HepG2 (cell line): Measurements from ENCODE around the gene PRMT7. TPM values are rescaled to one million over a fixed set of nuclear protein-coding genes. Genes with fewer than 3 reads are reported as not detected.

Experiments used
- AKNA ChIP-seq: sonication (generic); formaldehyde crosslinking; IDR thresholded peaks from 2 replicates; pipeline ENCODE4 v1.4.0; 2020; ENCODE audit warnings: missing genetic modification reagents, borderline replicate concordance
- ARID3A ChIP-seq: IDR thresholded peaks from 2 replicates; pipeline ENCODE4 v1.6.1; 2012; ENCODE audit warnings: low read depth, low read length, improper control_type of control experiment
- MIXL1 ChIP-seq: IDR thresholded peaks from 2 replicates; pipeline ENCODE4 v1.6.1; 2016
- NR2F1 ChIP-seq, 2 experiments: fragments of 450-650 bp in 1 of 2; formaldehyde crosslinking in 1 of 2; IDR thresholded peaks; 2 replicates each; pipeline versions ENCODE4 v1.5.0 to v1.6.1; 2016 to 2020; ENCODE audit warnings: mild to moderate bottlenecking in 1 of 2, missing compliant biosample characterization in 1 of 2, missing genetic modification reagents in 1 of 2, moderate library complexity in 1 of 2
- POLR2AphosphoS2 ChIP-seq: IDR thresholded peaks from 2 replicates; pipeline ENCODE4 v1.6.1; 2011; ENCODE audit warnings: low read depth, low read length, improper control_type of control experiment
- REST ChIP-seq, 2 experiments: IDR thresholded peaks; 2 replicates each; pipeline ENCODE4 v1.6.1; 2011 to 2012; ENCODE audit warnings: low read length in 2 of 2, borderline replicate concordance in 1 of 2, low read depth in 1 of 2, mild to moderate bottlenecking in 1 of 2, moderate library complexity in 1 of 2
- SIX4 ChIP-seq: sonication (generic); formaldehyde crosslinking; IDR thresholded peaks from 2 replicates; pipeline ENCODE4 v1.4.0; 2020; ENCODE audit warnings: missing genetic modification reagents
- SMAD1 ChIP-seq: sonication (generic); formaldehyde crosslinking; IDR thresholded peaks from 2 replicates; pipeline ENCODE4 v1.4.0; 2020; ENCODE audit warnings: missing genetic modification reagents, low read depth, mild to moderate bottlenecking, borderline replicate concordance
- TFDP1 ChIP-seq: IDR thresholded peaks from 2 replicates; pipeline ENCODE4 v1.6.1; 2016; ENCODE audit warnings: missing compliant biosample characterization, missing genetic modification reagents, borderline replicate concordance
- ZBTB39 ChIP-seq: sonication (generic); formaldehyde crosslinking; IDR thresholded peaks from 2 replicates; pipeline ENCODE4 v1.5.0; 2020; ENCODE audit warnings: missing genetic modification reagents
- ZNF512 ChIP-seq: sonication (generic); formaldehyde crosslinking; IDR thresholded peaks from 2 replicates; pipeline ENCODE4 v1.4.0; 2020; ENCODE audit warnings: mild to moderate bottlenecking, missing genetic modification reagents
- polyA plus RNA-seq, 8 experiments: library from polyadenylated mRNA; depleted of rRNA in 3 of 8; stranded (reverse) in 7 of 8; unstranded in 1 of 8; fragments of >200 nt; fragmentation: Illumina TruSeq in 4 of 8; extraction: Trizol in 4 of 8; gene quantifications; 2 replicates each; pipeline versions ENCODE4 v1.2.1 to v1.2.3, GENCODE V29; 2011 to 2016; ENCODE audit warnings: low read depth in 4 of 8, missing spikeins in 1 of 8, mixed read lengths in 1 of 8; ENCODE audit not compliant: insufficient read depth in 1 of 8
- total RNA-seq, 5 experiments: library from RNA; depleted of rRNA; stranded (reverse); fragments of >200 nt; fragmentation: Illumina TruSeq; extraction: Trizol; gene quantifications; 2 replicates each; pipeline ENCODE4 v1.2.3, GENCODE V29; 2016; ENCODE audit warnings: low read depth in 1 of 5

The PRMT7 gene
- total and polyA plus RNA-seq, 2 of the 13 experiments (the other 11 are each of a cell fraction or from before 2014, with no cell fraction given), result 47.5 to 55.0 TPM

GRCh38 chr16:68328151-68328859 is 17.5 kb downstream of the PRMT7 start (continued):
- TF ChIP-seq ARID3A (peak; percentile 15; the same call in 1 of the 2 replicates), AKNA (CRISPR knock-in tag) (no peak), MIXL1 (CRISPR knock-in tag) (no peak), TFDP1 (CRISPR knock-in tag) (no peak), POLR2AphosphoS2 (no peak), ZNF512 (CRISPR knock-in tag) (no peak), ZBTB39 (CRISPR knock-in tag) (no peak), REST (IDR thresholded peaks at IDR 0.05; ENCODE audit: borderline replicate concordance in 1 of 2, low read depth in 1 of 2, low read length in 2 of 2) (no peak), SIX4 (CRISPR knock-in tag) (peak; percentile 67; the same call in 1 of the 2 replicates), SMAD1 (CRISPR knock-in tag) (peak; percentile 63; the same call in 1 of the 2 replicates), NR2F1 (CRISPR knock-in tag; IDR thresholded peaks at IDR 0.05) (peak in 1 of 2 experiments; percentile 47; a peak in 1 of 4 replicates)
